Embryonic facial prominence (tissue), 1 donor: ENCODE results near the gene HS3ST6.
A peak's percentile ranks its signal among the peaks of the same experiment; 100 is the strongest.
"Not testable (repeated sequence)": the region's sequence is repeated elsewhere in the genome, so short reads cannot be mapped to it uniquely, and the experiment has no call there.

Experiments
- DNase-seq: peaks from one replicate; pipeline ENCODE4 v3.0.0-alpha.2; 2016; ENCODE audit errors: extremely low spot score

HS3ST6 gene

DNA sequence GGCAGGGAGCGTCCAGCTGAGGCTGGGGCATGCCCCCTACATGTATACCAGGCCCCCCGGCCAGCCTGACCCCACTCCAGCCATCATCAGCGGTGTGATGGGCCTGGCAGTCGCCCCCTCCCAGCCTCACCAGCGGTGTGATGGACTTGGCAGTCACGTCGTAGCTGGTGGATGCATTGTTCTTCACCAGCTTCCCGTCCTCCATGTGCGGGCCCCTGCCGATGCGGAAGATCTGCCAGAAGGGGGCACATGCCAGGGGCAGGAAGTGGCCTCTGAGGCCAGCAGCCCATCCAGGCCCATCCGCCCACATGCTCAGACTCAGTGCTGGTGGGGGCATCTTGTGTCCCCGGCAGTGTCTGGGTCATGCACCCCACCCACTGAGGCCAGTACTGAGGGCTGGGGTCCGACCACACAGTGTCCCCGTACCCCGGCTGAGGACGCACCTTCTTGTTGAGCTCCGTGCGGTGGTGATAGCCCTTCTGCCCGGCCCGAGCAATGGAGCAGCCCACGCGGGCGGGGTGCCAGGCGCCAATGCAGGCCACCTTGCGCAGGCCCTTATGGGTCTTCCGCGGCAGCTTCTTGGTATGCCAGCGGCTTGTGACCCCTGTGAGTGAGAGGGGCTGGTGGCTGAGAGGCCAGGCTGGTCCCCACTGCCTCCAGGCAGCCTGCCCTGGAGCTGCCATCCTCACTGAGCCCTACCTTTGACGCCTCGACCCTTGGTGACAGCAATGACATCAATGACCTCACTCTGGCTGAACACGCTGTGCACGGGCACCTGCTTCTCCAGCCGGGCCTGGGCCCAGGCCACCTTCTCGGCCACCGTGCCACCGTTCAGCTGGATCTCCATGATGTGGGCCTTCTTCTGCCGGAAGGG, 28.5 kb upstream of the HS3ST6 start:
- DNase-seq: no peak

- no peak for DNase-seq
Observed at GRCh38 chr16:1945559-1946391, 27.6 kb upstream of the HS3ST6 start.

- no peak for DNase-seq
Observed at GRCh38 chr16:1944612-1945199, 26.5 kb upstream of the HS3ST6 start.

DNA sequence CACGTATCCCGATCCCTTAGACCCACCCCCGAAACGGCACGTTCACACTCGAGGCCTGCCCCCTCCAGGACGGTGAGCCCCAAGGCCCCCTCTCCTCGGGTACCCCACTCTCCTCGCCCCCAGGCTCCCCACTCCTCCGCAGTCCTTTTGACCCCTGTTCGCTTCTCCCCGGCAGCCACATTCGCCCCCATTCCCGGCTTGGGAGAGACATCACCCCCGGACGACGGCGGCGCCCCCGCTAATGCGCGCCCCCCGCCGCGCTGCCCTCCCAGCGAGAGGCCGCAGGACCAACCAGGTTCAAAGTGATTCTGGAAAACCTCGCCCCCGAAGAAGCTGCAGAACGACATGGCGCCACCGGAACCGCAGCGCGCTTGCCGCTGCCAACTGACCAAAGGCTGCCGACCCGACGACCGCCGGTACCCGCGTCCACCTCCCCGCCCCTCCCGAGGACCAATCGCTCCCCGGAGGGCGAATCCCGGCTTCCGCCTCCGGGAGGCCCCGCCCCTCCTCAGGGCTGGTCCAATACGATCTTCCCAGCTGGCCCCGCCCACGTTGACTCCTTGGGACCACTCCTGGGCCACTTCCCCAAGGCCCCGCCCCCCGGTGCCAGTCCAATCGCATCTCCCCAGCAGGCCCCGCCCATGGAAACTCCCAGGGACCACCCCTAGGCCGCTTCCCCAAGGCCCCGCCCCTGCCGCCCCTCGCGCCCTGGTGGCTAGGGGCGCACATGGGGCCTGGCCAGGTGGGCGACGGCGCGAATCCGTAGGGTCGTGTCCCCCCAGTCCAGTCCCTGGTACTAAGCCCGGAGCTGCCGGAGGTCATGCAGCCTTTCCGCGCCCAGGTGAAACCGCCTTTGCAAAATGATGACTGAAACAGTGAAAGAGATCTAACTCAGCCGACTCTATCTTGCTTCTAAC, 24.9 kb upstream of the HS3ST6 start, which contains the start of gene MSRB1:
Gene MSRB1, minus strand, starts transcription at position 390 of the 917 bp plus-strand sequence. Its CDS starts 43 bp downstream, at position 347.
- DNase-seq: peak; percentile 94

GRCh38 chr16:1942047-1942809, 24.0 kb upstream of the HS3ST6 start:
- no peak for DNase-seq

- no peak for DNase-seq
Observed at GRCh38 chr16:1941162-1942046, 23.2 kb upstream of the HS3ST6 start.

GRCh38 chr16:1940273-1941161, 22.3 kb upstream of the HS3ST6 start:
- no peak for DNase-seq

DNA sequence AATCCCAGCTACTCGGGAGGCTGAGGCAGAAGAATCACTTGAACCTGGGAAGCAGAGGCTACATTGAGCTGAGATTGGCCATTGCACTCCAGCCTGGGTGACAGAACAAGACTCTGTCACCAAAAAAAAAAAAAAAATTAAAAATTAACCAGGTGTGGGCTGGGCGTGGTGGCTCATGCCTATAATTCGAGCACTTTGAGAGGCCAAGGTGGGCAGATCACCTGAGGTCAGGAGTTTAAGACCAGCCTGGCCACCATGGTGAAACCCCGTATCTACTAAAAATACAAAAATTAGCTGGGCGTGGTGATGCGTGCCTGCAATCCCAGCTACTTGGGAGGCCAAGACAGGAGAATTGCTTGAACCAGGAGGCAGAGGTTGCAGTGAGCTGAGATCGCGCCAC, 21.6 kb upstream of the HS3ST6 start:
- DNase-seq: not testable (repeated sequence)

GRCh38 chr16:1938910-1939309, 20.7 kb upstream of the HS3ST6 start:
- no peak for DNase-seq

DNA sequence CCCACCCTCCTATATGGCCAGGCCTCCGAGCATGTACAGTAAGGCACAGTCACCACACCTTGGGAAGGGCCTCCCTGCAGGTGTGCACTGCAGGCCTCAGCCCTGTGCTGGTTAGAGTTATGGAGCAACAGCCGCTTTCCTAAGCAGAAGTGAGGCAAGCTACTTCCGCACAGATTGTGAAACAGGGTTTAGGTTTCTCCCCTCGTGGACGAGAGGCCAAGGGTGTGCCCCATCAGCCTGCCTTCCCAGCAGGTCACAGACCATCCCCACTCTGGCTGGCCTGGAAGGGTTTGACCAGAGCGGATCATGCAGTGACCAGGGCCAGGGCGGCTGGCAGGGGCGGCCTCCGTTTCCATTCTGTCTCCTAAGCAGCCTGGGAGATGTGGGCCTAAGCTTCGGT, 20.1 kb upstream of the HS3ST6 start:
- no peak for DNase-seq

GRCh38 chr16:1936945-1937479, 18.8 kb upstream of the HS3ST6 start:
- DNase-seq: no peak

DNA sequence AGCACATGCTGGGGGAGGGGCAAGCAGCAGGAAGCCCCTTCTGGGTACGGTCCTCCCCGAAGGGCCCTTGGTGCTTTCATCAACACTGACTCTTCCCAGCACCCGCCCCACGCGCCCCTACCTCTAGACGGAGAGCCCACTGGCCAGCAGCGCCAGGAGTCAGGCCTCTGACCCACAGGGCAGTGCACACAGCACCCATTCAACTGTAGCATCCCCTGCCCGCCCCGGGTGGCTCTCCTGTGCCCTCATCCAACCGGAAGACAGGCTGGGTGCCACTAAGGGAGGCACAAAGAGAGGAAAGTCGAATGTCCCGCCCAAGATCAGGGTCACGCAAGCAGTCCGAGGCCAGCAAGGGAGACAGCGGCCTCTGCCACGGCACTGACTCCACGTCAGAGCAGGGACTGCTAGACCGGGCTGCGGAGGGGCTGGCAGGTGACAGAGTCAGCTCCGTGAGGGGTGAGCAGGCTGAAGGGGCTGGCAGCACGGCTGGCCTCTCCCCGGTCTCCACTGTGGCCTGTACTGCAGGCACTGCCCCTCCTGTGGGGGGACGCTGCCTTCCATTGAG, 15.0 kb upstream of the HS3ST6 start:
- no peak for DNase-seq

GRCh38 chr16:1932050-1933028, 14.1 kb upstream of the HS3ST6 start:
- DNase-seq: no peak

GRCh38 chr16:1930338-1930720, 12.1 kb upstream of the HS3ST6 start:
- DNase-seq: no peak

GRCh38 chr16:1929578-1930337, 11.5 kb upstream of the HS3ST6 start:
- DNase-seq: peak; percentile 73

- DNase-seq: no peak
Observed at GRCh38 chr16:1929105-1929504, 10.9 kb upstream of the HS3ST6 start.
